ENCODE measurements around the gene SPECC1L.

SPECC1L gene

GRCh38 chr22:24366701-24367100 is 96.1 kb downstream of the SPECC1L start:
- DNase-seq (ENCODE audit: low spot score), result no peak

- DNase-seq (ENCODE audit: low spot score), result no peak
Observed at GRCh38 chr22:24367841-24368240, 97.2 kb downstream of the SPECC1L start.

DNA sequence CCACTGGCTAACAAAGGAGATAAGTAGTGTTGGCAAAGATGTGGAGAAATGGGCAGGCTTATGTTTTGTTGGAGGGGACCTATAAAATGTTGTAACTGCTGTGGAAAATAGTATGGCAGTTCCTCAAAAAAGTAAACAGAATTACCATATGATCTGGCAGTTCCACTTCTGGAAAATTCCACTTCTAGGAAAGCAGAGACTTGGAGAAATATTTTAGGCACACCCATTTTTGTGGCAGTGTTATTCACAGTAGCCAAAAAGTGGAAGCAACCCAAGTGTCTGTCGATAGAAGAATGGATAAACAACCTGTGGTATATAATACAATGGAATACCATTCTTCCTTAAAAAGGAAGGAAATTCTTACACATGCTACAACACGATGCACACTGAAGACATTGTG is 99.8 kb downstream of the SPECC1L start:
- DNase-seq (ENCODE audit: low spot score), result no peak

GRCh38 chr22:24376002-24376401 is 105.4 kb downstream of the SPECC1L start:
- DNase-seq (ENCODE audit: low spot score), result no peak

DNA sequence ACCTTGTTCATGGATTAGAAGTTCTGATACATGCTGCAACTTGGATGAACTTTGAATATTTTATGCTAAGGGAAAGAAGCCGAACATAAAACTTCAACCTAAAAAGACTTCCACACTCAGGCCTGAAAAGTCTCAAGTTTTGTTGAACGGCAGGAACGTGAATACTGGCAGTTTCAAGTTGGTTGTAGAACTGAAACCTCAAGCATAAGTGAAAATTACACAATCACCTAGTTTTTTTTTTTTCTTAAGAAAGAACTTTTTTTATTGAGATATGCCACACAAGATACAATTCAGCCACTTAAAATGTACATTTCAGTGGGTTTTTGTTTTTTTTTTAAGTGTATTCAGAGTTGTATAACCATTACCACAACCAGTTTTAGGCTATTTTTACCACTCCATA is 106.0 kb downstream of the SPECC1L start:
- DNase-seq (ENCODE audit: low spot score), result no peak

- DNase-seq (ENCODE audit: low spot score), result no peak
Observed at GRCh38 chr22:24379536-24379935, 108.9 kb downstream of the SPECC1L start.

DNA sequence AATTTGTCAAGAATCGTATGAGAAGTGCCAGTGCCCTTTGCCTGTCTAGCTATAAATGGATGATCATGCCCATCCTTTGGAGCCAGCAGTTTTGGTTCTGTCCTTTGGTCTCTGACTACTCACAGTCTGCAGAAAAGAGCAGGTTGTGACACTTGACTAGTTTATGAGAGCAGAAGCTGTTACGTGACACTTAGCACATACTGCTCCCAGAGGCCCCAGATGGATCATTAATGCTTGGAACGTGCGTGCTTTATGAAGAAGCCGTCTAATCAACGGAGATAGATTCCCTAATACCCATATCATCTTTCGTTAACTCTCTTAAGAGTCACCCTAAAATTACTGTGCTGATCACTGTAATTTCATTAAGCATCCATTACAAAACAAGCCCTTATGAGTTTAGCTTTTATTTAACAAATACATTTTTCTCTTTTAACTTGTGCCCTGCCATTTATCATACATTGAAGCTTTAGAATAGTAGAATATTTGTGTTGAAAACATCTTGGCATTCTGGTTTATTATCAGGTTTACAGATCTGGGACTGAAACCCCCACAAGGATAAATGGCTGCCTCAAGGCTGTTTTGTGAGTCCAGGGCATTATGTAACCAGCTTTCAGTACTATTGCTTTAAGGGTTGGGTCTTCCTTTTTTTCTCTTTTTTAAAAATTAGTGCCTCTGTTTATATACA is 109.7 kb downstream of the SPECC1L start:
- no peak for DNase-seq (ENCODE audit: low spot score)

GRCh38 chr22:24380905-24381230 is 110.2 kb downstream of the SPECC1L start:
- DNase-seq (ENCODE audit: low spot score), result no peak

- DNase-seq (ENCODE audit: low spot score), result no peak
Observed at GRCh38 chr22:24383061-24383460, 112.4 kb downstream of the SPECC1L start.

DNA sequence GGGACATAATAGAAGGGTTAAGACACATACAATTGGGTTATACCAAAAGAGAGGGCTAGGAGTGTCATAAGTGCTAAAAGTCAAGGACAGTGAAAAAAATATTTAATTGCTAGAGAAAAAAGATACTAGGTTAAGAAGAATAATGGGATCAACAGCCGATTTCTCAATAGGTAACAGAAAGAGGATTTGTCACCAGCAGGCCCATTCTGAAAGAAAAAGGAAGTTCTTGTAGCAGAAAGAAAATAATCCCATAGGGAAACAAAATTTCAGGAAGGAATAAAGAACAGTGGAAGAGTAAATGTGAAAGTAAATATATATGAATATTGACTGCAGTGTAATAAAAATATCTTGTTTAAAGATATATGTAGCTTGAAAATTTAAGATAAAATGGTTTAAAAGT is 113.5 kb downstream of the SPECC1L start:
- DNase-seq (ENCODE audit: low spot score), result no peak

- DNase-seq (ENCODE audit: low spot score), result no peak
Observed at GRCh38 chr22:24386937-24387471, 116.4 kb downstream of the SPECC1L start.

GRCh38 chr22:24389680-24390079 is 119.0 kb downstream of the SPECC1L start:
- DNase-seq (ENCODE audit: low spot score), result no peak

GRCh38 chr22:24390156-24390555 is 119.5 kb downstream of the SPECC1L start:
- no peak for DNase-seq (ENCODE audit: low spot score)

DNA sequence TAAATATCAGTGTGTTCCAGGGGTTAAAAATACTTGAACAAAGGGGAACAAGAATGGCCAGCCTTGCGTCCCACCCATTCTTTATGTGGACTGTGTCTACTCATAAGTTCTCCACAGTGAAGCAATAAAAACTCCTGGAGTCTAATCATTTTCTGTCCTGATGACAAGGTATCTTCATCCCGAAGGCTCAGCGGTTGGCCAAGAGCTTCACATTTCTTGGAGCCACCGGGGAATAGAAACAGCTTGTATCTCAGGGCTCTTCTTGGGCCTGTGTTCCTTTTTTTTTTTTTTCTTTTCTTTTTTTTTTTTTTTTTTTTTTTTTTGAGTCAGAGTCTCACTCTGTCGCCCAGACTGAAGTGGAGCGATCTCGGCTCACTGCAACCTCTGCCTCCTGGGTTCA is 119.9 kb downstream of the SPECC1L start:
- no peak for DNase-seq (ENCODE audit: low spot score)

DNA sequence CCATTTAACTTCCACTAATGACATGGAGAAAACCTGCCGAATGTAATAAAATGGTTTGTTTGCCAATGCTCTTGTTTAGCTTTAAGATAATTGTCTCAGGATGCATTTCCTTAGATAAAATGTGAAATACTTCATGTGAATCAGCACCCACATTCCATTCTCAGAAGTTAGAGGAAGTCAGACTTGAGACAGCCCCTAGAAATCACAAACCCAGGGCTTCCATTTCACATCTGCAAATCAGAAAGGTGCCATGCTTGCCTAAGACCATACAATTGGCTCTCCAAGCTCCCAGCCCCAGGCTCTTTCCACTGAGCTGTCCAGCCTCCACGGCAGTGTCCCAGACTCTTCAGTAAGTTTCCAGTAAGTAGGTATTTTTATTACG is 121.2 kb downstream of the SPECC1L start:
- no peak for DNase-seq (ENCODE audit: low spot score)

DNA sequence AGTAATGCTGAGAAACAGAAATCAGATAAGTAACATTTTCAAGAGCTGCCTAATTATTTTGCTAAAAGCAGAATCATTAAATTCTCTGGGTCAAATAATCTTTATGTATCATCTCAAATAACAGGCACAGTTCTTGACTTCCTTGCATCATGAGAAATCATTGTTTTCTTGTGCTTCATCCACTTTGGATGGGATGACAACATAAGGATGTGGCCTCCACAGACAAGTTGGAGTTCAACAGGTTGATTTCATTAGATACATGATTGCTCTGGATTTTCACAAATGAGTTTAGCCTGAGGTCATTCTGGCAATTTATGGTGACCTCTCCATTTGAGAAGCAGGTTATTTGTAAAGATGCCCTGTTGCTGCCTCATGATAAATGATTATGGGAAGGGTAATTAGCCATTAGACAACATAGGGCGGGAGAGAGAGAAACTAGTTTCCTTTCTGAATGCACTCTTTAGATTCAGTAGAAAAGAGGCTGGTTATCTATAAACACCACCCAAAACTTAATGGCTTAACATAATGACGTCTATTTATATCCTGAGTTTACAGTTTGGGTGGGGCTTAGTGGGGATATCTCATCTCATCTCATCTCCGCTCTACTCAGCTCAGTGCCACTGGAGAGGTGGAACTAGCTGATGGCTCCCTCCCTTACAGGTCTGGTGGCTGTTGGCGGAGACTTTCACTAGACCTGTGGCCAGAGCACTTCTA is 121.7 kb downstream of the SPECC1L start:
- no peak for DNase-seq (ENCODE audit: low spot score)

GRCh38 chr22:24393012-24393559 is 122.5 kb downstream of the SPECC1L start:
- no peak for DNase-seq (ENCODE audit: low spot score)

DNA sequence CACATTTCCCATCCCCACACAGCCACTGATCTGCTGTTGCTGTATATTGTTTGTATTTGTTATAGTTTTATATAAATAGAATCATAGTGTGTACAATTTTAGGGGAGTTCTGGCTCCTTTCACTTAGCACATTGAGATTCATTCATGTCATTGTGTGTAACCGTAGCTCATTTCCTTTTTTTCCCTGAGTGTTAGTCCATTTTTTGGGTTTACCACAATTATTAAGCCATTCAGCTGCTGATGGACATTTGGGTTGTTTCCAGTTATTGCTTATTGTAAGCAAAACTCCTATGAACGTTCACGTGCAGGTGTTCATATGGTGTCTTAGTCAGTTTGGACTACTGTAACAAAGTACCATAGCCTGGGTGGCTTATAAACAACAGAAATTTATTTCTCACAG is 123.2 kb downstream of the SPECC1L start:
- no peak for DNase-seq (ENCODE audit: low spot score)

GRCh38 chr22:24394254-24394653 is 123.6 kb downstream of the SPECC1L start:
- no peak for DNase-seq (ENCODE audit: low spot score)

- DNase-seq (ENCODE audit: low spot score), result no peak
Observed at GRCh38 chr22:24398409-24398808, 127.8 kb downstream of the SPECC1L start.

DNA sequence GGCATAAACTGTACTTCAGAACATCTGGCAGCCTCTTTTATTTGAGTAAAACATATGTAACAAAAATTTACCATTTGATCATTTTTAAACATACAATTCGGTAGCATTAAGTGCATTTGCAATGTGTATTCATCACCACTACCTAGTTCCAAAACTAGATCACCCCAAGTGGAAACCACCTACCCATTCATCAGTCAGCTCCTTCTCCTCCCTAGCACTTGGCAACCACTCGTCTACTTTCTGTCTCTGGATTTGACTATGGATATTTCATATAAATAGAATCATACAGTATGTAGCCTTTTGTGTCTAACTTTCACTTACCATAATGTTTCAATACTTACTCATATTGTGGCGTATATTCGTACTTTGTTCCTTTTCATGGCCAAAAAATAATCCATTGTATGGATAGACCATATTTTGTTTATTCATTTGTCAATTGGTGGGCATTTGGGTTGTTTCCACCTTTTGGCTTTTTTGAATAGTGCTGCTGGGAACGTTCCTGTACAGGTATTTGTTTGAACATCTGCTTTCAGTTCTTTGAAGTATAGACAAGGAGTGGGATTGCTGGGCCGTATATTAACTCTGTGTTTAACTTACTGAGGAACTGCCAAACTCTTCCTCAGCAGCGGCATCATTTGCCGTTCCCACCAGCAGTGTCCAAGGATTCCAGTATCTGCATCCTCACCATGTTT is 129.5 kb downstream of the SPECC1L start:
- DNase-seq (ENCODE audit: low spot score), result no peak

DNA sequence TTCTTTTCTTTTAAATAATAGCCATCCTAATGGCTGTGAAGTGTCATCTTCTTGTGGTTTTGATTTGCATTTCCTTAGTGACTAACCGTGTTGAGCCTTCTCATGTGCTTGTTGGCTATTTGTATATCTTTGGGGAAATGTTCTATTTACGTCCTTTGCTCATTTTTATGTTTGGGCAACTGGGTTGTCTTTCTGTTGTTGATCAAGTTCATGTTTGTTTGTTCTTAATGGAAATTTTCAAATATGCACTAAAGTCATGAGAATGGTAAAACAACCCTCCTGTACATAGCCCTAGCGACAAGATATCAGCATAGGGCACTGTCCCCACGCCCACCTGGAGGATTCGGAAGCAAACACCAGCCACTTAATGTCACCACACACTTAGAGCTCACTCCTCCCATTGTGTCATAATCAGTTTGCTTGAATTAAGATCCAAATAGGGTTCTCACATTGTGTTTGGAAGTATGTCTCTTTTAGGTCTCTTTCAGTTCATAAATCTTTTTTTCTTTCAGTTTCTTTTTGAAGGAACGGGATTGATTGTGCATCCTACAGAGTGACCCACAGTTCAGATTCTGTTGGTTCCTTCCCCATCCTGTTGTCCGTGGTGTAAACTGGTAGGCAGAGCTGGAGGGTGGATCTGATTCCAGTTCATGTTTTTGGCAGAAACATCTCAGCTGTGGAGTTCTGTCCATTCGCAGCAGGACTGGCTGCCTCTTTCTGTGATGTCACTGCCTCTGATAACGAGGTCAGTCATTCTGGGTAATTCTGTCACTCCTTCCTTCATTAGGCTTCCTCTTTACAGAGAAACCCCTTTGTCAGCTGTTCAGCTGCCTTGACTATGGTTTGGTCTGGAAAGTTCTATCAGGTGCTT is 130.3 kb downstream of the SPECC1L start:
- no peak for DNase-seq (ENCODE audit: low spot score)
